HT1080 (cell line): ENCODE data around the gene KIRREL3. TPM values are rescaled to one million over a fixed set of nuclear protein-coding genes. Genes with fewer than 3 reads are reported as not detected.
"Not testable (repeated sequence)": the region's sequence is repeated elsewhere in the genome, so short reads cannot be mapped to it uniquely, and the experiment has no call there.

Experiments used
- DNase-seq: peaks from one replicate; pipeline ENCODE4 v3.0.0-alpha.2; 2015; ENCODE audit warnings: low read depth
- total RNA-seq: library from RNA; depleted of rRNA; stranded (reverse); fragments of >200 nt; shearing (Covaris generic); gene quantifications from 2 replicates; pipeline ENCODE4 v1.2.3, GENCODE V29; 2014

The KIRREL3 gene
- total RNA-seq, 1 experiment from 2014 or later, result 1.7 TPM

DNA sequence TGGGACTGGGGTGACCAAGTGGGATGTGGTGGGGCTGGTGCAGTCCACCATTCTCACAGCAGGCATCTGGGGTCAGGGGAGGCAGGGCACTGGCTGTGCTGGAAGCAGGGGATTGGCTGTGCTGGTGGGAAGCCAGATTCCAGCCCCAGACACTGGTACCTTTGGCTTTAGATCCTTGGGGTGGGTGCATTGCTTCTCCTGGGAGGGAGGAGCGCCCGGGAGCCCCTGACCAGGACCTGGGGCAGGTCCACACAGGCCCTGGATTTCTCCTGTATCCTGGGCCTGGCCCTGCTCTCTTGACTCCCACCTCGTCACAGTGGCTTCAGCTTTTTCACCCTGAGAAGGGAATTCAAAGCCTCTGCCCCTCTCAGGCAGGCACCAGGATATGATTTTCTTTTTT lies 606.5 kb downstream of the KIRREL3 start:
- no peak for DNase-seq

GRCh38 chr11:126393143-126393542 lies 607.4 kb downstream of the KIRREL3 start:
- no peak for DNase-seq

DNA sequence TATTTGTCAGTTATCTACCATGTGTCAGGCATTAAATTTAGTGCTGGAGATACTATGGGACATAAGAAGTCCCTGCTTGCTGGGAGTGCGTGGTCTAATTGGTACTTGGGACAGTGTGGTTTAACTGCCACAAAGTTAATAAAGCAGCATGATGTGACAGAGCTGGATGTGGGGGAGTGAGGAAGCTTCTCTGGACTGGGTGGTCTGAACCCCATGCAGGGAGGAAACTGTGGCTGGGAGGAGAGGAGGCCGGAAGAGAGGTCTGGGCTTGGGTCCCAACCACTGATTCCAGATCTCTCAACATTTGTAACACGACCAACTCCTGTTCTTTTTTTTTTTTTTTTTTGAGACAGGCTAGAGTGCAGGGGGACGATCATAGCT lies 607.9 kb downstream of the KIRREL3 start:
- DNase-seq, result no peak

DNA sequence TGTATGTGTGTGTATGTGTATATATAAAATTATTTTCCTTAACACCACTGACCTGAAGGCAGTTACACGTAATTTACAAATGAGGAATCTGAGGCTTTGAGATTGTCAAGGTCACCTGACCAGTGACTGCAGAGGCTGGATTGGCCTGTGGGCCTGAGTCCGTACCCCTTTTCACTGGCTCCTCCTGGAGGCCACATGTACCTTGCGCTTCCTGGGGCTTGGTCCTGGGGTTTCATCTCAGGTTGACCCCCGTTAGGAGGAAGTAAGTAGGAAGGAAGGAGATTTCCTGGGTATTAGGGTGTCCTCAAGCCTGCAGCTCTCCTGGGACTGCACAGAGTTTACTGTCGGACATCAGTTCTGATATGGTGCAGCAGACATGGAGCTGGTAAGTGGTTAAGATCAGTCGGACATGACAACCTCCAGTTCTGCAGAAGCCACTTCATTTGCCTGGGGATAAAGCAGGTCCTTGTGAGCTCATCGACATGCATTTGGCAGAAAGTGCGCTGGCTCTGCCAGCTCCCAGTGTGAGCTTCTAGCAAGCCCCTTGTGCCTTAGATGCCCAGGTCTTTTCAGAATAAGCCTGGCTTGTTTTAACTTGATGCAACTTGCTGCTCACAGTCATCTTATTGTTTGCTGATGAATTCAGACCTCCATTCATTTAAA lies 608.5 kb downstream of the KIRREL3 start:
- DNase-seq, result no peak

DNA sequence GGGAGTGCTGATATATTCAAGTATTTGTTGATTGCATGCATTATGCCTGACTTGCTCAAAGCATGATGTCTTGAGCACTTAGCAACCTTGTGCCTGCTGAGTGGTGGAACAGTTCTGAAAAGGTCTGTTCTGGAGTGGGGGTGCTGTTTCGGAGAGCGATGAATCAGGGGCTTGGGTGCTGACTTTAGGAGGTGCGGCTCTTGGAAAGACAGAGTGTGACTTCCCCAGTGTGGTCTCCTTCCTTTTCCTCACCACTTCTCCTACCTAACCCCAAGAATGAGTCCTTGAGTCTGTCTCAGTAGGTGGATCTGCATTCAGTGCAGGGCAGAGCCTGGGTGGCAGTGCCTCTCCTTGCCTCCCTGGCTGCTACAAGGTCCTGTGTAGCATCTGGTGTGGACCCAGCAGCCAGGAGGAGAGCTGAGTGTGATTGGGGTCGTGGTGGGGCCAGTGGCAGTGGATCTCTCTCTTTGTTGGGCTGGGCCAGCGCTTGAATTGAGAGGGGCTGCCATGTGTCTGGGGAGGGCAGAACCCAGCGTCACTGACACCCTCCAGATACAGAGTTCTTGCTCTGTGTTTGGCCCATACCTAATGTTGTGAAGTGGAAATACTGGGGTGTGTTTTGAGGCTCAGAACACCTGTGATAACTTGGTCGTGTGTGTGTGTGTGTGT lies 609.1 kb downstream of the KIRREL3 start:
- DNase-seq, result no peak

DNA sequence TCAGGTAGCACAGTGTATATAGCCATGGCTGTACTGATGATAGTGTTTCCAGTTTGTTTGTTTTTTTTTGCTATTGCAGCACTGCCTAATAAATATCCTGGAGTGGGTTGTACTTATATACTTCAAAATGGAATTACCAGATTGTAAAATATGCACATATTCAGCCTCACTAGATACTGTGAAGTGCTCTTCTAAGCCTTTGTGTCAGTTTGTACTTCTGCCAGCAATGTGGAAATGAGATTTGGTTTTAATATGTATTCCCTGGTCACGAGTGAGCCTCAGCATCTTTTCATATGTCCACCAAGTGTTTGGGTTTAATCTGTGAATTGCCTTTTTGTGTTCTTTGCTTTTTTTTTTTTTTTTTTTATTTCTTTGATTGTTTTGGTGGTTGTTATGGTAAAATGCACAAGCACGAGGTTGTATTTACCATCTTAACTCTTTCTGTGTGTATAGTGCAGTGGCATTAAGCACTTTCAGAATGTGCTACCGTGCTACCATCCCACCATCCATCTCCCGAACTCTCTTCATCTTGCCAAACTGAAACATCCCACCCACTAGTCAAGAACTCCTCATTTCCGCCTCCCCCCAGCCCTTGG lies 610.2 kb downstream of the KIRREL3 start:
- DNase-seq, result no peak

DNA sequence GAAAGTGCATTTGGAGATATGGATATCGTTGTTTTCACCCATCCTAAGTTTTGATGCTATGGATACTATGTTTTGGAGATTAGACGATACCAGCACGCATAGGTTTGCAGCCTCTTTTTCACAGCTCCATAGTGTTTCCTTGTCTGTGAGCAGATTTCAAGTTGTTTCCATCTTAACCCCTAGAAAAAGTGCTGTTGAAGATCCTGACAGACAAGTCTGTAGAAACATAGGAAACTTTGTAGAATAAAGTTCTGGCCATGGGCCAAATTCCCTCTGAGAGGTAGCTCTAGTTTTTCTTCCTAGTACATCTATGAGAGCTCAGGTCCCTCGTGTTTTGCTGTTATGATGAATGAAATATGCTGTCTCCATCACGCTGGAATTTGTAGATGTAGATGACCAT lies 612.7 kb downstream of the KIRREL3 start:
- no peak for DNase-seq

- DNase-seq, result not testable (repeated sequence)
Measured at GRCh38 chr11:126386729-126387071, 613.9 kb downstream of the KIRREL3 start.

- DNase-seq, result no peak
Measured at GRCh38 chr11:126385991-126386728, 614.4 kb downstream of the KIRREL3 start.

GRCh38 chr11:126384449-126385070 lies 616.0 kb downstream of the KIRREL3 start:
- no peak for DNase-seq

- no peak for DNase-seq
Measured at GRCh38 chr11:126383339-126384335, 616.9 kb downstream of the KIRREL3 start.

- DNase-seq, result not testable (repeated sequence)
Measured at GRCh38 chr11:126382641-126383040, 617.9 kb downstream of the KIRREL3 start.

GRCh38 chr11:126381960-126382359 lies 618.6 kb downstream of the KIRREL3 start:
- not testable (repeated sequence) for DNase-seq

- DNase-seq, result no peak
Measured at GRCh38 chr11:126380909-126381308, 619.7 kb downstream of the KIRREL3 start.

DNA sequence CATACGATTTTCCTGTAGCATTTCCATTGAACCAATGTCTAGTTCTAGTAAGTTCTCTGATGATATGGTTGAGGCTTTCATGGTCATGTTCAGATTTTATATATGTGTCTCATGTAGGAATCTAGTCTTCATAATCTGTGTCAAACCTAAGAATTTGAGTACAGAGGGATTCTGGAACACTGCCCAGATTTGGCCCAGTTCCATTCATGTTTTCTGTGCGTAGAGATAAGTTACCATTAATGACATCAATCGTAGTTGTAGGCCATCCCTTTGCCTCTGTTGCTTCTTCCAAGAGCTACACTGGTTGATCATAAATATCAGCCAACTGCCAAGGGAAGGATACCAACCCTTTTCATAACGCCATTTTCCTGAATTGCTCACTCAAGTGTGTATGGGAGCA lies 621.8 kb downstream of the KIRREL3 start:
- DNase-seq, result no peak

GRCh38 chr11:126375726-126376125 lies 624.8 kb downstream of the KIRREL3 start:
- DNase-seq, result no peak

GRCh38 chr11:126374562-126375300 lies 625.8 kb downstream of the KIRREL3 start:
- not testable (repeated sequence) for DNase-seq

DNA sequence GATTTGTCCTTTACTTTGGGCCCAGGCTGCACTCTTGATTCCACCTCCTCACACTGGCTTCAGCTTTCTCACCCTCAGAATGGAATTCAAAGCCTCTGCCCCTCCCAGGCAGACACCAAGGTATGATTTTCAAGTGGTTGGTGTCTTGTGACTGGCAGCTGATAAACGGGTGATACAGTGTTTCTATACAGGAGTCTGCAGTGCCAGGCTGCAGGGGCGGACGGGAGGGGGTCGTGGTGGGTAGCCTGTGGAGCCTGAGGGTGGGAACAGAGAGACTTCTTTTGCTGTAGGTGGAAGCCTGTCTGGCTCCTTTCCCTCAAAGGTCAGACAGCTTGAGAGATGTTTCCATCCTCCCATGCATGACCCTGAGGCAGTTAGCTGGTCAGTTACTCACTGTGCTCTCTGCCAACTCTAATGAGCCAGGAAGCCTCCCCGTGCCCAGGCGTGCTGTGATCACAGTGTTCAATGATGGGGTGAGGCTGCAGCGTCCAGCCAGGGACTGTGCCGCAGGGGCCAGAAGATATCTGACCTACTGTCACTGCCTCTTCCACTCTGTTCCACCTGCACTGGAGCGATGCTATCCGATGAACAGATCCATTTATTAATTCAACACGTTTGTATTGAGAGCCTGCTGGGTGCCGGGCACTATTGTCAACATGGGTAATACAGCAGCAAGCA lies 627.0 kb downstream of the KIRREL3 start:
- not testable (repeated sequence) for DNase-seq
